ENCODE data around the gene DEPP1.

Gene DEPP1

GRCh38 chr10:44968500-44969400 is 9.9 kb downstream of the DEPP1 start:
- no peak overlapping the region for H3K4me3 Mint-ChIP-seq

GRCh38 chr10:44968091-44968490 is 10.5 kb downstream of the DEPP1 start:
- Mint-ChIP-seq H3K4me3 (no peak overlapping the region), H3K9me3 (no peaks in the 10 kb centered on the region), H3K27me3 (no peaks in the 10 kb centered on the region), H3K27ac (peak overlapping the region; percentile 10), H3K4me1 (ENCODE audit: low read depth) (peaks cover 32% of the 10 kb centered on the region), H3K36me3 (ENCODE audit: low read depth) (no peaks in the 10 kb centered on the region)
- no peak for DNase-seq

More at GRCh38 chr10:44968500-44969400, 9.9 kb downstream of the DEPP1 start:
- no peak for DNase-seq
- H3K9me3 Mint-ChIP-seq: no peaks in the 10 kb centered on the region
- no peaks in the 10 kb centered on the region for H3K27me3 Mint-ChIP-seq
- H3K27ac Mint-ChIP-seq: no peak overlapping the region
- no peaks in the 10 kb centered on the region for H3K36me3 Mint-ChIP-seq (ENCODE audit: low read depth)
- peaks cover 36% of the 10 kb centered on the region for H3K4me1 Mint-ChIP-seq (ENCODE audit: low read depth)

- no peak overlapping the region for H3K4me3 Mint-ChIP-seq
Measured at GRCh38 chr10:44967616-44968015, 11.0 kb downstream of the DEPP1 start.

GRCh38 chr10:44966816-44967509 is 11.6 kb downstream of the DEPP1 start:
- DNase-seq: no peak
- H3K4me1 Mint-ChIP-seq (ENCODE audit: low read depth): peaks cover 32% of the 10 kb centered on the region
- H3K27ac Mint-ChIP-seq: no peak overlapping the region
- no peaks in the 10 kb centered on the region for H3K27me3 Mint-ChIP-seq
- no peak overlapping the region for H3K4me3 Mint-ChIP-seq
- H3K9me3 Mint-ChIP-seq: no peaks in the 10 kb centered on the region
- H3K36me3 Mint-ChIP-seq (ENCODE audit: low read depth): no peaks in the 10 kb centered on the region

More at GRCh38 chr10:44967616-44968015, 11.0 kb downstream of the DEPP1 start:
- peaks cover 32% of the 10 kb centered on the region for H3K4me1 Mint-ChIP-seq (ENCODE audit: low read depth)
- H3K36me3 Mint-ChIP-seq (ENCODE audit: low read depth): no peaks in the 10 kb centered on the region
- no peak for DNase-seq
- H3K27me3 Mint-ChIP-seq: no peaks in the 10 kb centered on the region
- H3K27ac Mint-ChIP-seq: peak overlapping the region; percentile 10
- no peaks in the 10 kb centered on the region for H3K9me3 Mint-ChIP-seq

GRCh38 chr10:44966129-44966815 is 12.3 kb downstream of the DEPP1 start:
- DNase-seq: no peak
- Mint-ChIP-seq H3K4me1 (ENCODE audit: low read depth) (peaks cover 32% of the 10 kb centered on the region), H3K27me3 (no peaks in the 10 kb centered on the region), H3K9me3 (no peaks in the 10 kb centered on the region), H3K36me3 (ENCODE audit: low read depth) (no peaks in the 10 kb centered on the region), H3K4me3 (no peak overlapping the region), H3K27ac (peak overlapping the region; percentile 75)

GRCh38 chr10:44965651-44966097 is 12.9 kb downstream of the DEPP1 start:
- Mint-ChIP-seq H3K4me3 (no peak overlapping the region), H3K9me3 (no peaks in the 10 kb centered on the region), H3K4me1 (ENCODE audit: low read depth) (peaks cover 33% of the 10 kb centered on the region), H3K27me3 (no peaks in the 10 kb centered on the region), H3K36me3 (ENCODE audit: low read depth) (no peaks in the 10 kb centered on the region), H3K27ac (peak overlapping the region; percentile 75)
- no peak for DNase-seq

GRCh38 chr10:44965104-44965503 is 13.5 kb downstream of the DEPP1 start:
- DNase-seq: no peak
- H3K4me3 Mint-ChIP-seq: no peak overlapping the region
- no peaks in the 10 kb centered on the region for H3K27me3 Mint-ChIP-seq
- H3K36me3 Mint-ChIP-seq (ENCODE audit: low read depth): no peaks in the 10 kb centered on the region
- no peak overlapping the region for H3K27ac Mint-ChIP-seq
- H3K4me1 Mint-ChIP-seq (ENCODE audit: low read depth): peaks cover 37% of the 10 kb centered on the region
- no peaks in the 10 kb centered on the region for H3K9me3 Mint-ChIP-seq

- H3K4me1 Mint-ChIP-seq (ENCODE audit: low read depth): peaks cover 38% of the 10 kb centered on the region
- no peak overlapping the region for H3K4me3 Mint-ChIP-seq
Measured at GRCh38 chr10:44963772-44964633, 14.6 kb downstream of the DEPP1 start.

GRCh38 chr10:44962870-44963738 is 15.5 kb downstream of the DEPP1 start:
- H3K27me3 Mint-ChIP-seq: no peaks in the 10 kb centered on the region
- peaks cover 5% of the 10 kb centered on the region for H3K36me3 Mint-ChIP-seq (ENCODE audit: low read depth)
- peaks cover 37% of the 10 kb centered on the region for H3K4me1 Mint-ChIP-seq (ENCODE audit: low read depth)
- no peaks in the 10 kb centered on the region for H3K9me3 Mint-ChIP-seq
- H3K27ac Mint-ChIP-seq: no peak overlapping the region
- H3K4me3 Mint-ChIP-seq: no peak overlapping the region
- no peak for DNase-seq

More at GRCh38 chr10:44963772-44964633, 14.6 kb downstream of the DEPP1 start:
- Mint-ChIP-seq H3K36me3 (ENCODE audit: low read depth) (peaks cover 4% of the 10 kb centered on the region), H3K9me3 (no peaks in the 10 kb centered on the region), H3K27ac (no peak overlapping the region), H3K27me3 (no peaks in the 10 kb centered on the region)
- DNase-seq: no peak

- H3K9me3 Mint-ChIP-seq: no peaks in the 10 kb centered on the region
- H3K4me3 Mint-ChIP-seq: no peak overlapping the region
- H3K27ac Mint-ChIP-seq: no peak overlapping the region
- DNase-seq: no peak
- peaks cover 33% of the 10 kb centered on the region for H3K4me1 Mint-ChIP-seq (ENCODE audit: low read depth)
- peaks cover 5% of the 10 kb centered on the region for H3K36me3 Mint-ChIP-seq (ENCODE audit: low read depth)
- no peaks in the 10 kb centered on the region for H3K27me3 Mint-ChIP-seq
Measured at GRCh38 chr10:44961931-44962750, 16.5 kb downstream of the DEPP1 start.

GRCh38 chr10:44961230-44961571 is 17.4 kb downstream of the DEPP1 start:
- peaks cover 3% of the 10 kb centered on the region for H3K9me3 Mint-ChIP-seq
- H3K36me3 Mint-ChIP-seq (ENCODE audit: low read depth): peaks cover 14% of the 10 kb centered on the region
- H3K4me1 Mint-ChIP-seq (ENCODE audit: low read depth): peaks cover 30% of the 10 kb centered on the region
- H3K27ac Mint-ChIP-seq: no peak overlapping the region
- H3K27me3 Mint-ChIP-seq: no peaks in the 10 kb centered on the region
- no peak for DNase-seq
- no peak overlapping the region for H3K4me3 Mint-ChIP-seq

GRCh38 chr10:44960482-44961229 is 18.0 kb downstream of the DEPP1 start:
- H3K36me3 Mint-ChIP-seq (ENCODE audit: low read depth): peaks cover 19% of the 10 kb centered on the region
- peaks cover 24% of the 10 kb centered on the region for H3K4me1 Mint-ChIP-seq (ENCODE audit: low read depth)
- H3K27ac Mint-ChIP-seq: no peak overlapping the region
- peak; percentile 31 for DNase-seq
- peaks cover 3% of the 10 kb centered on the region for H3K9me3 Mint-ChIP-seq
- no peaks in the 10 kb centered on the region for H3K27me3 Mint-ChIP-seq
- H3K4me3 Mint-ChIP-seq: peak overlapping the region; percentile 15

All from activated T-cell treated with anti-CD3 and anti-CD28 coated beads, Interleukin-2, amount 50 U/mL, for 24 hours (primary cell).